HG03469 (cell line): Measurements from ENCODE around the gene PTOV1.

Experiments used
- ATAC-seq: cut with Tn5 transposase; IDR thresholded peaks from one replicate; pipeline ENCODE4 v1.9.1; 2021; ENCODE audit warnings: mild to moderate bottlenecking, moderate library complexity, moderate number of reproducible peaks; ENCODE audit not compliant: unreplicated experiment

Gene PTOV1

GRCh38 chr19:49840736-49841249, 10.2 kb upstream of the PTOV1 start:
- no peak for ATAC-seq

GRCh38 chr19:49843265-49843664, 7.7 kb upstream of the PTOV1 start:
- ATAC-seq, result no peak

- ATAC-seq, result no peak
Observed at GRCh38 chr19:49844138-49845095, 6.5 kb upstream of the PTOV1 start.

- ATAC-seq, result no peak
Observed at GRCh38 chr19:49845414-49845813, 5.5 kb upstream of the PTOV1 start.

GRCh38 chr19:49846408-49846807, 4.6 kb upstream of the PTOV1 start:
- ATAC-seq, result no peak

GRCh38 chr19:49847731-49848696, 2.9 kb upstream of the PTOV1 start:
- no peak for ATAC-seq

- no peak for ATAC-seq
Observed at GRCh38 chr19:49848938-49849337, 2.0 kb upstream of the PTOV1 start.

- no peak for ATAC-seq
Observed at GRCh38 chr19:49849433-49850220, 1.3 kb upstream of the PTOV1 start.

- ATAC-seq, result peak; percentile 3
Observed at GRCh38 chr19:49850221-49850486, 805 bp upstream of the PTOV1 start.

- no peak for ATAC-seq
Observed at GRCh38 chr19:49851456-49852259, 699 bp downstream of the PTOV1 start.

GRCh38 chr19:49852631-49853126, 1.7 kb downstream of the PTOV1 start:
- no peak for ATAC-seq

- ATAC-seq, result no peak
Observed at GRCh38 chr19:49853852-49854377, 3.0 kb downstream of the PTOV1 start.

- ATAC-seq, result no peak
Observed at GRCh38 chr19:49854378-49855263, 3.7 kb downstream of the PTOV1 start.

GRCh38 chr19:49855277-49855675, 4.3 kb downstream of the PTOV1 start:
- ATAC-seq, result no peak

GRCh38 chr19:49855676-49856573, 5.0 kb downstream of the PTOV1 start:
- no peak for ATAC-seq

GRCh38 chr19:49856574-49857021, 5.6 kb downstream of the PTOV1 start:
- ATAC-seq, result no peak

GRCh38 chr19:49857061-49857837, 6.3 kb downstream of the PTOV1 start:
- ATAC-seq, result no peak
